ENCODE data around the gene PPP1R18.

The PPP1R18 gene

GRCh38 chr6:30683980-30684338 is 2.5 kb downstream of the PPP1R18 start:
- H3K27ac ChIP-seq (replicated peaks; ENCODE audit: low read length), result peak overlapping the region; percentile 1
- peaks cover 55 to 56% of the 10 kb centered on the region in 2 donors for H3K4me1 ChIP-seq (ENCODE audit: control insufficient read depth in 2 of 2, insufficient read depth in 1 of 2, low read depth in 1 of 2, low read length in 2 of 2)
- H3K36me3 ChIP-seq (replicated peaks in 1 of 2; ENCODE audit: control insufficient read depth in 2 of 2, insufficient read depth in 2 of 2, low read length in 2 of 2), result peaks cover 3 to 56% of the 10 kb centered on the region in 2 donors

DNA sequence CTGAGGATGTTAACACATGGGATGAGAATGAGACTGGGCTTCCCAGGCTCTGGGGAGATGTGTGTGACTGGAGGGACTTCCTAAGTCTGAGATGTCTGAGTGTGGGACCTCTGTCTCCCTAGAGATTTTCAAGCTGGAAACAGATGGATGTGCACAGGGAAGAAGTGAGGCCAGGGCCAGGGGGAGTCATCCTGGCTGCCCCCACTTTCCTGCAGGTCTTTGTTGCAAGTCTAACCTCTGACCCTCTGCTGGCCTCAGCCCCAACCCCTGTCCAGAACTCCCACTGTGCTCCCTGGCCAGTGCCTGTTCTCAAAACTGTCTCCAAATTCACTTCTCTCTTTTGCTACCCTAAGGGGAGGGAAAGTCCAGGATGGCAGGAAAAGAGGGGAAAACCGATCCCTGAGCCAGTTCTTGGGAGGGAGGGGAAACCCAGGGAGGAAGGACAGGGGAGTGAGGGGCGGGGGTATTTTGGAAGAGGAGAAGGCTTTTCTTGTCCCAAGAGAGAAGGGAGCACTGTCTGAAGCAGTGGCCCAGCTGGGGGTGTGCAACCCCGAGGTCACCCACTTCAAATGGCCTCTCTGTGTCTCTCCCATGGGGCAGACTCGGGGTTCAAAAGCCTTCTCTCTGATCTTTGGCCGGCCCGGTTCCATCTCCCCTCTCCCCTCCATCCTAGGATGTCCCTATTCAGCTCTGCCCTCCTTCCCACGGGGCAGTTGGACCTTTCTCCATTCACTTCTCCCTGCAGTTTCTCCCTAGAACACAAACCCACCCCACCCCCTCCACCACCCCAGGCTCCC is 3.1 kb downstream of the PPP1R18 start:
- H3K79me1 ChIP-seq (ENCODE audit: low read depth, low read length), result peaks cover 5% of the 10 kb centered on the region
- no peak overlapping the region for H3K4ac ChIP-seq (ENCODE audit: low read length)
- H3K9ac ChIP-seq (ENCODE audit: low read depth, low read length, poor library complexity), result peak overlapping the region; percentile 44
- no peak for DNase-seq (ENCODE audit: low spot score)
- peak overlapping the region; percentile 60 for H3K27ac ChIP-seq (replicated peaks; ENCODE audit: low read length)
- no peak overlapping the region for H2BK15ac ChIP-seq (ENCODE audit: low read length)
- H2BK12ac ChIP-seq (ENCODE audit: low read length), result no peak overlapping the region
- H3K4me2 ChIP-seq (ENCODE audit: insufficient read depth, low read length, poor library complexity, severe bottlenecking), result peak overlapping the region; percentile 56
- H3K4me1 ChIP-seq (ENCODE audit: control insufficient read depth in 2 of 2, insufficient read depth in 1 of 2, low read depth in 1 of 2, low read length in 2 of 2), result peaks cover 50 to 51% of the 10 kb centered on the region in 2 donors
- no peak overlapping the region for H4K8ac ChIP-seq (ENCODE audit: low read depth, low read length)
- no peaks in the 10 kb centered on the region for H3K27me3 ChIP-seq (ENCODE audit: control insufficient read depth in 3 of 3, insufficient read depth in 3 of 3, low read depth in 1 of 3, low read length in 3 of 3)
- no peak overlapping the region for H3K14ac ChIP-seq (ENCODE audit: low read length)
- peak overlapping the region; percentile 56 for H2AK5ac ChIP-seq (ENCODE audit: low read depth, low read length)
- H3K4me3 ChIP-seq (ENCODE audit: low read length in 2 of 2), result peak overlapping the region; percentile 44 to 83
- peaks cover 7 to 55% of the 10 kb centered on the region in 2 donors for H3K36me3 ChIP-seq (replicated peaks in 1 of 2; ENCODE audit: control insufficient read depth in 2 of 2, insufficient read depth in 2 of 2, low read length in 2 of 2)
- H2BK5ac ChIP-seq (ENCODE audit: low read length), result no peak overlapping the region
- H3K9me3 ChIP-seq (replicated peaks in 1 of 2; ENCODE audit: control insufficient read depth in 2 of 2, insufficient read depth in 1 of 2, low read depth in 1 of 2, low read length in 2 of 2), result no peaks in the 10 kb centered on the region
- H3K18ac ChIP-seq (ENCODE audit: low read length), result peak overlapping the region; percentile 81
- no peak overlapping the region for H3K23ac ChIP-seq (ENCODE audit: low read depth, low read length, poor library complexity)
- no CpG with 5 or more reads among the region's 7 CpGs for WGBS, 2 donors (ENCODE audit: extremely low coverage in 2 of 2, insufficient read length in 2 of 2, insufficient replicate concordance in 1 of 2)
- H2AFZ ChIP-seq (ENCODE audit: low read length), result no peak overlapping the region
- no peak overlapping the region for H2BK120ac ChIP-seq (ENCODE audit: low read depth, low read length)
- H4K91ac ChIP-seq (ENCODE audit: low read depth, low read length, poor library complexity), result no peak overlapping the region

More at GRCh38 chr6:30683980-30684338, 2.5 kb downstream of the PPP1R18 start:
- H3K4ac ChIP-seq (ENCODE audit: low read length), result no peak overlapping the region
- no peak overlapping the region for H2BK5ac ChIP-seq (ENCODE audit: low read length)
- no peak overlapping the region for H3K23ac ChIP-seq (ENCODE audit: low read depth, low read length, poor library complexity)
- no peak overlapping the region for H4K91ac ChIP-seq (ENCODE audit: low read depth, low read length, poor library complexity)
- peak overlapping the region; percentile 61 for H2AK5ac ChIP-seq (ENCODE audit: low read depth, low read length)
- H3K14ac ChIP-seq (ENCODE audit: low read length), result no peak overlapping the region
- H2BK12ac ChIP-seq (ENCODE audit: low read length), result no peak overlapping the region
- no peaks in the 10 kb centered on the region for H3K27me3 ChIP-seq (ENCODE audit: control insufficient read depth in 3 of 3, insufficient read depth in 3 of 3, low read depth in 1 of 3, low read length in 3 of 3)
- no peak overlapping the region for H2AFZ ChIP-seq (ENCODE audit: low read length)
- no peak overlapping the region for H4K8ac ChIP-seq (ENCODE audit: low read depth, low read length)
- H3K4me3 ChIP-seq (ENCODE audit: low read length in 2 of 2), result peak overlapping the region in 1 of 2 donors; percentile 83
- peak overlapping the region; percentile 56 for H3K4me2 ChIP-seq (ENCODE audit: insufficient read depth, low read length, poor library complexity, severe bottlenecking)
- no peak overlapping the region for H3K9ac ChIP-seq (ENCODE audit: low read depth, low read length, poor library complexity)
- no peak overlapping the region for H2BK120ac ChIP-seq (ENCODE audit: low read depth, low read length)
- H3K79me1 ChIP-seq (ENCODE audit: low read depth, low read length), result peaks cover 7% of the 10 kb centered on the region
- no peak overlapping the region for H3K18ac ChIP-seq (ENCODE audit: low read length)
- DNase-seq (ENCODE audit: low spot score), result no peak
- H2BK15ac ChIP-seq (ENCODE audit: low read length), result no peak overlapping the region
- WGBS, 2 donors (ENCODE audit: extremely low coverage in 2 of 2, insufficient read length in 2 of 2, insufficient replicate concordance in 1 of 2), result no CpG with 5 or more reads among the region's 2 CpGs
- no peaks in the 10 kb centered on the region for H3K9me3 ChIP-seq (replicated peaks in 1 of 2; ENCODE audit: control insufficient read depth in 2 of 2, insufficient read depth in 1 of 2, low read depth in 1 of 2, low read length in 2 of 2)

- peak overlapping the region; percentile 52 for H3K27ac ChIP-seq (replicated peaks; ENCODE audit: low read length)
- no peak overlapping the region for H4K91ac ChIP-seq (ENCODE audit: low read depth, low read length, poor library complexity)
- no peak overlapping the region for H2BK120ac ChIP-seq (ENCODE audit: low read depth, low read length)
- H2AFZ ChIP-seq (ENCODE audit: low read length), result no peak overlapping the region
- DNase-seq (ENCODE audit: low spot score), result no peak
- H2BK5ac ChIP-seq (ENCODE audit: low read length), result no peak overlapping the region
- peaks cover 8 to 59% of the 10 kb centered on the region in 2 donors for H3K36me3 ChIP-seq (replicated peaks in 1 of 2; ENCODE audit: control insufficient read depth in 2 of 2, insufficient read depth in 2 of 2, low read length in 2 of 2)
- no peak overlapping the region for H2BK15ac ChIP-seq (ENCODE audit: low read length)
- H3K9me3 ChIP-seq (replicated peaks in 1 of 2; ENCODE audit: control insufficient read depth in 2 of 2, insufficient read depth in 1 of 2, low read depth in 1 of 2, low read length in 2 of 2), result no peaks in the 10 kb centered on the region
- peaks cover 3% of the 10 kb centered on the region for H3K79me1 ChIP-seq (ENCODE audit: low read depth, low read length)
- H3K14ac ChIP-seq (ENCODE audit: low read length), result no peak overlapping the region
- H3K4me3 ChIP-seq (ENCODE audit: low read length in 2 of 2), result peak overlapping the region; percentile 9 to 83
- peak overlapping the region; percentile 56 for H3K23ac ChIP-seq (ENCODE audit: low read depth, low read length, poor library complexity)
- no peak overlapping the region for H2BK12ac ChIP-seq (ENCODE audit: low read length)
- no peak overlapping the region for H3K9ac ChIP-seq (ENCODE audit: low read depth, low read length, poor library complexity)
- no peaks in the 10 kb centered on the region for H3K27me3 ChIP-seq (ENCODE audit: control insufficient read depth in 3 of 3, insufficient read depth in 3 of 3, low read depth in 1 of 3, low read length in 3 of 3)
- H2AK5ac ChIP-seq (ENCODE audit: low read depth, low read length), result no peak overlapping the region
- no peak overlapping the region for H4K8ac ChIP-seq (ENCODE audit: low read depth, low read length)
- no CpG with 5 or more reads among the region's 11 CpGs for WGBS, 2 donors (ENCODE audit: extremely low coverage in 2 of 2, insufficient read length in 2 of 2, insufficient replicate concordance in 1 of 2)
- peak overlapping the region; percentile 56 for H3K4me2 ChIP-seq (ENCODE audit: insufficient read depth, low read length, poor library complexity, severe bottlenecking)
- no peak overlapping the region for H3K4ac ChIP-seq (ENCODE audit: low read length)
- peaks cover 43 to 44% of the 10 kb centered on the region in 2 donors for H3K4me1 ChIP-seq (ENCODE audit: control insufficient read depth in 2 of 2, insufficient read depth in 1 of 2, low read depth in 1 of 2, low read length in 2 of 2)
- peak overlapping the region; percentile 53 for H3K18ac ChIP-seq (ENCODE audit: low read length)
Measured at GRCh38 chr6:30682143-30683117, 4.0 kb downstream of the PPP1R18 start.

DNA sequence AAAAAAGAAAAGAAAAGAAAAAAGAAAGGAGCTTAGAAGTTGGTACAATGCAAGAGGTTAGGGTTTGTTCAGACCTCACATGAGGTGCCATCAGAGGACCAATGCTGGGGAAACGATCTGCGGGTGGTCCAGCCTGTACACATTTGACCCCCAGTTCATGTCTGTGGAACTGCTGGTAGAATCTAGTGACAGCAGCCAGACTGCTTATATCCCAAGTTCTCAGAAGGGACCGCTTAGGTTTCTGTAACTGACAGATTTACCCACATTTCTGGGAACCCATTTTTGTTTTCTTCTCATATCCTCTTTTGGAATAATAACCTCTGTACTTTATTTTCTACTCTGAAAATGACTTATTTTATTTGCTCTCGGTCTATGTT is 4.7 kb downstream of the PPP1R18 start:
- Histone ChIP-seq H3K9me3 (replicated peaks in 1 of 2; ENCODE audit: control insufficient read depth in 2 of 2, insufficient read depth in 1 of 2, low read depth in 1 of 2, low read length in 2 of 2) (no peaks in the 10 kb centered on the region), H3K14ac (ENCODE audit: low read length) (no peak overlapping the region), H3K4me3 (ENCODE audit: low read length in 2 of 2) (no peak overlapping the region), H3K18ac (ENCODE audit: low read length) (no peak overlapping the region), H3K9ac (ENCODE audit: low read depth, low read length, poor library complexity) (no peak overlapping the region), H3K4me2 (ENCODE audit: insufficient read depth, low read length, poor library complexity, severe bottlenecking) (no peak overlapping the region), H2BK15ac (ENCODE audit: low read length) (no peak overlapping the region), H4K91ac (ENCODE audit: low read depth, low read length, poor library complexity) (no peak overlapping the region), H3K4ac (ENCODE audit: low read length) (no peak overlapping the region), H2AFZ (ENCODE audit: low read length) (no peak overlapping the region), H3K79me1 (ENCODE audit: low read depth, low read length) (peaks cover 3% of the 10 kb centered on the region), H3K4me1 (ENCODE audit: control insufficient read depth in 2 of 2, insufficient read depth in 1 of 2, low read depth in 1 of 2, low read length in 2 of 2) (peaks cover 43 to 44% of the 10 kb centered on the region in 2 donors), H2BK120ac (ENCODE audit: low read depth, low read length) (no peak overlapping the region), H3K27ac (replicated peaks; ENCODE audit: low read length) (no peak overlapping the region), H3K27me3 (ENCODE audit: control insufficient read depth in 3 of 3, insufficient read depth in 3 of 3, low read depth in 1 of 3, low read length in 3 of 3) (no peaks in the 10 kb centered on the region), H2BK5ac (ENCODE audit: low read length) (no peak overlapping the region), H3K23ac (ENCODE audit: low read depth, low read length, poor library complexity) (no peak overlapping the region), H4K8ac (ENCODE audit: low read depth, low read length) (no peak overlapping the region), H2BK12ac (ENCODE audit: low read length) (no peak overlapping the region), H3K36me3 (replicated peaks in 1 of 2; ENCODE audit: control insufficient read depth in 2 of 2, insufficient read depth in 2 of 2, low read length in 2 of 2) (peaks cover 14 to 66% of the 10 kb centered on the region in 2 donors), H2AK5ac (ENCODE audit: low read depth, low read length) (no peak overlapping the region)
- DNase-seq (ENCODE audit: low spot score), result no peak
- WGBS, 2 donors (ENCODE audit: extremely low coverage in 2 of 2, insufficient read length in 2 of 2, insufficient replicate concordance in 1 of 2), result no CpG with 5 or more reads among the region's 4 CpGs
